HepG2 (cell line): ENCODE results near the gene CPED1. TPM values are rescaled to one million over a fixed set of nuclear protein-coding genes. Genes with fewer than 3 reads are reported as not detected.

ENCODE experiments used
- ATAC-seq: fragments of 200-7000 bp; cut with Tn5 transposase; 3 replicates; pipeline ENCODE4 v1.9.1; 2020; ENCODE audit warnings: mild to moderate bottlenecking, moderate library complexity
- BruUV-seq: library from RNA; stranded (reverse); fragments of 400-500 nt; replicated peaks from 2 replicates; lab custom pipeline; 2021; lab: Mats Ljungman, UMichigan
- CTCF ChIA-PET: fragments of 300-600 bp; formaldehyde crosslinking; extraction: SDS; loops from one replicate; lab custom pipeline; 2021; ENCODE audit warnings: low total read pairs, inconsistent platforms, low intra/inter-chr PET ratio; lab: Yijun Ruan, JAX
- POLR2A ChIA-PET: fragments of 350-600 bp; sonication (Branson Sonifier 250); formaldehyde crosslinking; loops from one replicate; lab custom pipeline; 2020; ENCODE audit warnings: antibody characterized with exemption, inconsistent platforms; lab: Yijun Ruan, JAX
- DNase-seq: peaks from one replicate; pipeline ENCODE4 v3.0.0-alpha.2; 2015; ENCODE audit warnings: low spot score
- FAIRE-seq: peaks from 3 replicates; lab custom pipeline; 2011; peaks lifted over from hg19 to GRCh38; lab: Jason Lieb, UNC
- H2AFZ ChIP-seq: one replicate; pipeline ENCODE4 v1.6.1; 2011; ENCODE audit warnings: low read length, inconsistent platforms
- H3K27ac ChIP-seq: fragments of 300-600 bp; 3 replicates; pipeline ENCODE4 v1.8.0; 2011; ENCODE audit warnings: mixed run types, mild to moderate bottlenecking, mixed read lengths, low read length, inconsistent platforms; ENCODE audit not compliant: insufficient read depth; ENCODE audit errors: extremely low read length
- H3K27me3 ChIP-seq, 2 experiments: fragments of 200-600 bp in 1 of 2; 2 replicates in 1 of 2; 3 replicates in 1 of 2; pipeline versions ENCODE4 v1.6.0 to v1.8.0; 2011; ENCODE audit warnings: low read length in 2 of 2, mild to moderate bottlenecking in 2 of 2, moderate library complexity in 2 of 2, inconsistent platforms in 1 of 2; ENCODE audit not compliant: insufficient read depth in 2 of 2, control insufficient read depth in 1 of 2
- H3K36me3 ChIP-seq, 2 experiments: fragments of 200-600 bp in 1 of 2; replicated peaks in 1 of 2; 2 replicates in 1 of 2; 3 replicates in 1 of 2; pipeline versions ENCODE4 v1.5.1 to v1.8.0; 2011; ENCODE audit warnings: low read length in 2 of 2, inconsistent platforms in 1 of 2; ENCODE audit not compliant: insufficient read depth in 2 of 2, control insufficient read depth in 1 of 2
- H3K4me1 ChIP-seq: 2 replicates; pipeline ENCODE4 v1.5.1; 2012; ENCODE audit warnings: low read length, inconsistent platforms; ENCODE audit not compliant: insufficient read depth
- H3K4me2 ChIP-seq: 2 replicates; pipeline ENCODE4 v1.6.0; 2011; ENCODE audit warnings: low read depth, low read length, inconsistent platforms
- H3K4me3 ChIP-seq, 3 experiments: fragments of 200-600 bp in 1 of 3; sonication (generic), shearing (Covaris generic) in 1 of 3; replicated peaks in 1 of 3; 2 replicates each; pipeline ENCODE4 v1.5.1; 2011 to 2016; ENCODE audit warnings: low read length in 3 of 3, inconsistent platforms in 2 of 3, low read depth in 2 of 3, mild to moderate bottlenecking in 2 of 3, control low read depth in 1 of 3, mixed read lengths in 1 of 3; ENCODE audit not compliant: insufficient read depth in 1 of 3
- H3K79me2 ChIP-seq: one replicate; pipeline ENCODE4 v1.6.1; 2011; ENCODE audit warnings: low read length, inconsistent platforms; ENCODE audit not compliant: insufficient read depth
- H3K9ac ChIP-seq: 2 replicates; pipeline ENCODE4 v1.6.0; 2011; ENCODE audit warnings: mild to moderate bottlenecking, low read depth, low read length, inconsistent platforms; ENCODE audit not compliant: insufficient read depth
- H3K9me3 ChIP-seq: 2 replicates; pipeline ENCODE4 v1.5.1; 2012; ENCODE audit warnings: mild to moderate bottlenecking, low read length
- H4K20me1 ChIP-seq: 2 replicates; pipeline ENCODE4 v1.6.0; 2011; ENCODE audit warnings: inconsistent platforms, mild to moderate bottlenecking, low read length, moderate library complexity; ENCODE audit not compliant: insufficient read depth
- ATF7 ChIP-seq, 2 experiments: fragments of 450-650 bp in 1 of 2; sonication (generic) in 1 of 2; formaldehyde crosslinking in 1 of 2; IDR thresholded peaks; 2 replicates each; pipeline versions ENCODE4 v1.4.0 to v1.6.1; 2016 to 2020; ENCODE audit warnings: antibody characterized with exemption in 1 of 2, mild to moderate bottlenecking in 1 of 2, missing genetic modification reagents in 1 of 2
- HDAC6 ChIP-seq: fragments of 200-600 bp; sonication (generic); IDR thresholded peaks from 2 replicates; pipeline ENCODE4 v1.7.0; 2017; ENCODE audit warnings: mild to moderate bottlenecking, antibody characterized with exemption, low read length, low read depth
- HNF4G ChIP-seq, 2 experiments: sonication (generic) in 1 of 2; formaldehyde crosslinking in 1 of 2; IDR thresholded peaks; 2 replicates each; pipeline versions ENCODE4 v1.4.0 to v1.6.1; 2011 to 2020; ENCODE audit warnings: borderline replicate concordance in 2 of 2, low read depth in 2 of 2, mild to moderate bottlenecking in 2 of 2, low read length in 1 of 2, missing genetic modification reagents in 1 of 2, moderate library complexity in 1 of 2
- ZNF160 ChIP-seq: sonication (generic); formaldehyde crosslinking; IDR thresholded peaks from 2 replicates; pipeline ENCODE4 v1.8.0; 2022; ENCODE audit warnings: mild to moderate bottlenecking, inconsistent platforms, missing genetic modification reagents
- ZNF232 ChIP-seq: sonication (generic); formaldehyde crosslinking; IDR thresholded peaks from 2 replicates; pipeline ENCODE4 v1.4.0; 2020; ENCODE audit warnings: missing genetic modification reagents, borderline replicate concordance
- ZNF337 ChIP-seq: sonication (generic); formaldehyde crosslinking; IDR thresholded peaks from 2 replicates; pipeline ENCODE4 v1.5.1; 2020; ENCODE audit warnings: missing genetic modification reagents, low read depth, mild to moderate bottlenecking, borderline replicate concordance
- ZNF709 ChIP-seq: sonication (generic); formaldehyde crosslinking; IDR thresholded peaks from 2 replicates; pipeline ENCODE4 v1.5.0; 2020; ENCODE audit warnings: mild to moderate bottlenecking, missing genetic modification reagents
- ZNF83 ChIP-seq: sonication (generic); formaldehyde crosslinking; IDR thresholded peaks from 2 replicates; pipeline ENCODE4 v1.4.0; 2020; ENCODE audit warnings: missing genetic modification reagents, mild to moderate bottlenecking, borderline replicate concordance
- WGBS: methylation state at CpG from one replicate; pipeline ENCODE4 v1.1.6; 2017; ENCODE audit warnings: low lambda C conversion rate; 5-methylcytosine and 5-hydroxymethylcytosine counted together
- in situ Hi-C: cut with HindIII; loops from 2 replicates; pipeline ENCODE4 v1.10.0; 2017; ENCODE audit warnings: low pct_unique_long_range_greater_than_20kb; ENCODE audit not compliant: extremely low pct_ligation_motif_present
- intact Hi-C: fragments of 100-400 bp; cut with micrococcal nuclease; formaldehyde crosslinking; loops from one replicate; pipeline ENCODE4 v1.10.0; 2022; ENCODE audit not compliant: unreplicated experiment
- polyA plus RNA-seq, 8 experiments: library from polyadenylated mRNA; depleted of rRNA in 3 of 8; stranded (reverse) in 7 of 8; unstranded in 1 of 8; fragments of >200 nt; fragmentation: Illumina TruSeq in 4 of 8; extraction: Trizol in 4 of 8; gene quantifications; 2 replicates each; pipeline versions ENCODE4 v1.2.1 to v1.2.3, GENCODE V29; 2011 to 2016; ENCODE audit warnings: low read depth in 4 of 8, missing spikeins in 1 of 8, mixed read lengths in 1 of 8; ENCODE audit not compliant: insufficient read depth in 1 of 8
- total RNA-seq, 5 experiments: library from RNA; depleted of rRNA; stranded (reverse); fragments of >200 nt; fragmentation: Illumina TruSeq; extraction: Trizol; gene quantifications; 2 replicates each; pipeline ENCODE4 v1.2.3, GENCODE V29; 2016; ENCODE audit warnings: low read depth in 1 of 5
- TF ChIP-seq, protein P1 (sequence below): sonication (generic); formaldehyde crosslinking; IDR thresholded peaks from 2 replicates; pipeline ENCODE4 v1.4.0; 2020; ENCODE audit warnings: mild to moderate bottlenecking, missing genetic modification reagents

The CPED1 gene
- total and polyA plus RNA-seq, 2 of the 13 experiments (the other 11 are each of a cell fraction or from before 2014, with no cell fraction given), result 11.5 to 27.0 TPM

DNA sequence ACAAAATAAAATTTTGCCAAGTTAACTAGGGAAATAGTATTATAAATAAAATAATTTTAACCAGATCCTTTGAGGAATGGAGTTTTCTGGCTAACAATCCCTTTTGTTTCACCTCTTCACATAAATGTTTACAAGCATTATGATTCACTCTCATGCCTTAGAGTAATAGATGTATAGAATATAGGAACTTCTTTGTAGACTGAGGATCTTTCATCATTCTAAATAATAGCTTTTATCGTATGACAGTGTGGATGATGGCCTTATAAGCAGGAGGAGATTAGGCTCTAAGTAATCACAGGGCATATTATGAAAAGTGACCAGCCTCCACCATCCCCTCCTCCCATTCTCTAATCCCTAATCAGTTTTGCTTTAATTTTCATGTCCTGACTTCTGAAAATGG is 24.4 kb upstream of the CPED1 start:
- TF ChIP-seq, protein P1, sequence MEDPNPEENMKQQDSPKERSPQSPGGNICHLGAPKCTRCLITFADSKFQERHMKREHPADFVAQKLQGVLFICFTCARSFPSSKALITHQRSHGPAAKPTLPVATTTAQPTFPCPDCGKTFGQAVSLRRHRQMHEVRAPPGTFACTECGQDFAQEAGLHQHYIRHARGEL, result no peak
- TF ChIP-seq ZNF160 (CRISPR knock-in tag), result no peak
- TF ChIP-seq ZNF83, result no peak
- no peak for TF ChIP-seq ZNF232 (CRISPR knock-in tag)
- no peak for TF ChIP-seq ZNF709 (CRISPR knock-in tag)
- no peak for TF ChIP-seq HDAC6
- no peak for TF ChIP-seq ATF7 (IDR thresholded peaks at IDR 0.05)
- no peak for TF ChIP-seq ATF7 (CRISPR knock-in tag; IDR thresholded peaks at IDR 0.05)
- no peak for TF ChIP-seq ZNF337 (CRISPR knock-in tag)
- TF ChIP-seq HNF4G (IDR thresholded peaks at IDR 0.05; ENCODE audit: borderline replicate concordance, low read depth, low read length), result no peak
- no peak for TF ChIP-seq HNF4G (CRISPR knock-in tag; IDR thresholded peaks at IDR 0.05; ENCODE audit: borderline replicate concordance, low read depth)
- TF ChIP-seq, all 625 proteins: peak for 0
- no peak overlapping the region for H3K4me2 ChIP-seq
- no peaks in the 10 kb centered on the region for H3K4me1 ChIP-seq
- in situ Hi-C loops (no loop called here), intact Hi-C loops (no loop called here)
- no peaks in the 10 kb centered on the region for H3K9me3 ChIP-seq
- ChIA-PET POLR2A (interaction anchor here (0.9 kb wide), 1 partner anchor 13 kb away, joined by 3 read pairs; no protein-coding TSS in a partner anchor), CTCF (no interaction called here)
- no TSS peak for BruUV-seq
- no peak overlapping the region for H3K27ac ChIP-seq
- H3K4me3 ChIP-seq, result no peak overlapping the region
- H3K9ac ChIP-seq, result no peak overlapping the region
- DNase-seq (no peak), ATAC-seq (no peak), FAIRE-seq (no peak)
- WGBS, result 88% methylated on average over 1 of the region's 1 CpG
- H4K20me1 ChIP-seq, result no peaks in the 10 kb centered on the region
- H3K27me3 ChIP-seq, result no peaks in the 10 kb centered on the region
- no peak overlapping the region for H2AFZ ChIP-seq
- H3K79me2 ChIP-seq, result no peaks in the 10 kb centered on the region
- H3K36me3 ChIP-seq, result peaks cover 9 to 26% of the 10 kb centered on the region in 2 experiments
